Osteocyte (in vitro differentiated cells): ENCODE measurements around the gene ZMIZ2. TPM values are rescaled to one million over a fixed set of nuclear protein-coding genes. Genes with fewer than 3 reads are reported as not detected.
"Not testable (repeated sequence)": the region's sequence is repeated elsewhere in the genome, so short reads cannot be mapped to it uniquely, and the experiment has no call there.

ENCODE experiments used
- DNase-seq: peaks from one replicate; pipeline ENCODE4 v3.0.0; 2021; ENCODE audit warnings: mixed read lengths; ENCODE audit not compliant: unreplicated experiment; ENCODE audit errors: extremely low spot score
- H3K27ac Mint-ChIP-seq: one replicate; pipeline ENCODE4 v1.8.0; 2021; ENCODE audit warnings: mild to moderate bottlenecking, mixed read lengths; ENCODE audit not compliant: unreplicated experiment
- H3K27me3 Mint-ChIP-seq: one replicate; pipeline ENCODE4 v1.8.0; 2021; ENCODE audit warnings: mixed read lengths; ENCODE audit not compliant: unreplicated experiment
- H3K36me3 Mint-ChIP-seq: one replicate; pipeline ENCODE4 v1.8.0; 2021; ENCODE audit warnings: mixed read lengths; ENCODE audit not compliant: unreplicated experiment
- H3K4me1 Mint-ChIP-seq: one replicate; pipeline ENCODE4 v1.8.0; 2021; ENCODE audit warnings: mixed read lengths; ENCODE audit not compliant: unreplicated experiment
- H3K4me3 Mint-ChIP-seq: one replicate; pipeline ENCODE4 v1.8.0; 2021; ENCODE audit warnings: mild to moderate bottlenecking, moderate library complexity, mixed read lengths; ENCODE audit not compliant: unreplicated experiment
- H3K9me3 Mint-ChIP-seq: one replicate; pipeline ENCODE4 v1.8.0; 2021; ENCODE audit warnings: mixed read lengths; ENCODE audit not compliant: unreplicated experiment
- total RNA-seq: library from RNA; stranded (reverse); gene quantifications from 2 replicates; pipeline ENCODE4 v1.2.1, GENCODE V29; 2021
- TF ChIP-seq, protein P1 (sequence below): fragments of 200-600 bp; sonication (generic); IDR thresholded peaks from 2 replicates; pipeline ENCODE4 v1.5.0; 2021; ENCODE audit warnings: antibody characterized with exemption, mild to moderate bottlenecking, moderate library complexity

ZMIZ2 gene
- total RNA-seq, 1 donor from 2014 or later: 96.4 TPM

GRCh38 chr7:44801890-44802289 is 53.2 kb downstream of the ZMIZ2 start:
- TF ChIP-seq, protein P1, sequence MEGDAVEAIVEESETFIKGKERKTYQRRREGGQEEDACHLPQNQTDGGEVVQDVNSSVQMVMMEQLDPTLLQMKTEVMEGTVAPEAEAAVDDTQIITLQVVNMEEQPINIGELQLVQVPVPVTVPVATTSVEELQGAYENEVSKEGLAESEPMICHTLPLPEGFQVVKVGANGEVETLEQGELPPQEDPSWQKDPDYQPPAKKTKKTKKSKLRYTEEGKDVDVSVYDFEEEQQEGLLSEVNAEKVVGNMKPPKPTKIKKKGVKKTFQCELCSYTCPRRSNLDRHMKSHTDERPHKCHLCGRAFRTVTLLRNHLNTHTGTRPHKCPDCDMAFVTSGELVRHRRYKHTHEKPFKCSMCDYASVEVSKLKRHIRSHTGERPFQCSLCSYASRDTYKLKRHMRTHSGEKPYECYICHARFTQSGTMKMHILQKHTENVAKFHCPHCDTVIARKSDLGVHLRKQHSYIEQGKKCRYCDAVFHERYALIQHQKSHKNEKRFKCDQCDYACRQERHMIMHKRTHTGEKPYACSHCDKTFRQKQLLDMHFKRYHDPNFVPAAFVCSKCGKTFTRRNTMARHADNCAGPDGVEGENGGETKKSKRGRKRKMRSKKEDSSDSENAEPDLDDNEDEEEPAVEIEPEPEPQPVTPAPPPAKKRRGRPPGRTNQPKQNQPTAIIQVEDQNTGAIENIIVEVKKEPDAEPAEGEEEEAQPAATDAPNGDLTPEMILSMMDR: no peak
- Mint-ChIP-seq H3K36me3 (peaks cover 41% of the 10 kb centered on the region), H3K27me3 (no peaks in the 10 kb centered on the region), H3K9me3 (no peaks in the 10 kb centered on the region), H3K4me3 (no peak overlapping the region), H3K27ac (peak overlapping the region; percentile 47), H3K4me1 (peaks cover 26% of the 10 kb centered on the region)
- DNase-seq: no peak

GRCh38 chr7:44802418-44803025 is 53.9 kb downstream of the ZMIZ2 start:
- H3K36me3 Mint-ChIP-seq: peaks cover 41% of the 10 kb centered on the region
- peak overlapping the region; percentile 3 for H3K27ac Mint-ChIP-seq
- no peak overlapping the region for H3K4me3 Mint-ChIP-seq
- DNase-seq: no peak
- no peaks in the 10 kb centered on the region for H3K9me3 Mint-ChIP-seq
- H3K4me1 Mint-ChIP-seq: peaks cover 24% of the 10 kb centered on the region
- TF ChIP-seq, protein P1: no peak
- H3K27me3 Mint-ChIP-seq: no peaks in the 10 kb centered on the region

- H3K27ac Mint-ChIP-seq, H3K4me3 Mint-ChIP-seq, H3K9me3 Mint-ChIP-seq, H3K27me3 Mint-ChIP-seq, DNase-seq: not testable (repeated sequence)
- Mint-ChIP-seq H3K36me3 (peaks cover 39% of the 10 kb centered on the region), H3K4me1 (peaks cover 12% of the 10 kb centered on the region)
Measured at GRCh38 chr7:44803828-44804519, 55.3 kb downstream of the ZMIZ2 start.

DNA sequence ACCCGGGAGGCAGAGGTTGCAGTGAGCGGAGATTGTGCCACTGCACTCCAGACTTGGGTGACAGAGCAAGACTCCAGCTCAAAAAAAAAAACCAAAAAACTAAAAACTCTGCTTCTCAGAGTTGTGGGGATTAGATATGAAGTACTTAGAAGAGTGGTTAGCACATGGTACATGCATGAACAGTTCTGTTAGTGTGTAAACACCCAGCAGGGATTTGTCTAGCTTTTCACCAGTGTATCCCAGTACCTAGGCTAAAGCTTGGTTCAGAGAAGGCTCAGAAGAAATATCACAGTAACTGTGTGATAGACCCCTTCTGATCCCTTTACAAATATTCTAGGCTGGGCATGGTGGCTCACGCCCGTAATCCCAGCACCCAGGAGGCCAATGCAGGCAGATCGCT is 57.3 kb downstream of the ZMIZ2 start:
- no peaks in the 10 kb centered on the region for H3K9me3 Mint-ChIP-seq

GRCh38 chr7:44808914-44809393 is 60.3 kb downstream of the ZMIZ2 start:
- Mint-ChIP-seq H3K36me3 (peaks cover 3% of the 10 kb centered on the region), H3K9me3 (no peaks in the 10 kb centered on the region), H3K4me3 (no peak overlapping the region), H3K27me3 (no peaks in the 10 kb centered on the region), H3K4me1 (no peaks in the 10 kb centered on the region), H3K27ac (no peak overlapping the region)
- no peak for DNase-seq
- TF ChIP-seq, protein P1: no peak

More for the DNA sequence above, 57.3 kb downstream of the ZMIZ2 start:
- TF ChIP-seq, protein P1: no peak
- peaks cover 4% of the 10 kb centered on the region for H3K4me1 Mint-ChIP-seq
- no peaks in the 10 kb centered on the region for H3K27me3 Mint-ChIP-seq
- no peak for DNase-seq
- H3K36me3 Mint-ChIP-seq: peaks cover 24% of the 10 kb centered on the region
- no peak overlapping the region for H3K4me3 Mint-ChIP-seq
- peak overlapping the region; percentile 41 for H3K27ac Mint-ChIP-seq
